Loucy (cell line): Measurements from ENCODE around the gene KDM4C.

Experiments
- EZH2phosphoT487 ChIP-seq: fragments of 200-600 bp; IDR thresholded peaks from 2 replicates; pipeline ENCODE4 v1.6.1; 2018; ENCODE audit warnings: antibody characterized with exemption, mild to moderate bottlenecking, moderate library complexity, borderline replicate concordance
- TF ChIP-seq, protein P1 (sequence below): fragments of 200-600 bp; sonication (generic); conservative IDR thresholded peaks from 2 replicates; pipeline ENCODE4 v1.5.1; 2014; ENCODE audit warnings: mild to moderate bottlenecking, antibody characterized with exemption, low read length

DNA sequence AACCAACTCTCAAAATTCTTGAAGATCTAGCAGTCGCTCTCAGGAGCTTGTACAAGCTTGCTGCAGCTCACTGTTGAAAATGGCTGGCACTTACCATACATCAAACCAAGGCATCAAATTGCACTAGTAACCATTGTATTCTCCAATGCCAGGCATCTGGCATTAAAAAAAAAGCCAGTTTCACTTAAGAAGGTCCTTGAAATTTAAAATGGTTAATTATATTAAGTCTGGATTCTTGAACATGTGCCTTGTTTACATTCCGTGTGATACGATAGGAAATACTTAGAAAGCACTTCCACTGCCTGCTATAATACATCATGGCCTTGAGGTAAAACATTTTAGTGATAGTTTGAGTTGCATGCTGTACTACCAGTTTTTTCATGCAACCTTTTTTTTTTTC lies 300.7 kb downstream of the KDM4C start:
- TF ChIP-seq, protein P1, sequence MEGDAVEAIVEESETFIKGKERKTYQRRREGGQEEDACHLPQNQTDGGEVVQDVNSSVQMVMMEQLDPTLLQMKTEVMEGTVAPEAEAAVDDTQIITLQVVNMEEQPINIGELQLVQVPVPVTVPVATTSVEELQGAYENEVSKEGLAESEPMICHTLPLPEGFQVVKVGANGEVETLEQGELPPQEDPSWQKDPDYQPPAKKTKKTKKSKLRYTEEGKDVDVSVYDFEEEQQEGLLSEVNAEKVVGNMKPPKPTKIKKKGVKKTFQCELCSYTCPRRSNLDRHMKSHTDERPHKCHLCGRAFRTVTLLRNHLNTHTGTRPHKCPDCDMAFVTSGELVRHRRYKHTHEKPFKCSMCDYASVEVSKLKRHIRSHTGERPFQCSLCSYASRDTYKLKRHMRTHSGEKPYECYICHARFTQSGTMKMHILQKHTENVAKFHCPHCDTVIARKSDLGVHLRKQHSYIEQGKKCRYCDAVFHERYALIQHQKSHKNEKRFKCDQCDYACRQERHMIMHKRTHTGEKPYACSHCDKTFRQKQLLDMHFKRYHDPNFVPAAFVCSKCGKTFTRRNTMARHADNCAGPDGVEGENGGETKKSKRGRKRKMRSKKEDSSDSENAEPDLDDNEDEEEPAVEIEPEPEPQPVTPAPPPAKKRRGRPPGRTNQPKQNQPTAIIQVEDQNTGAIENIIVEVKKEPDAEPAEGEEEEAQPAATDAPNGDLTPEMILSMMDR = no peak
- no peak for TF ChIP-seq EZH2phosphoT487
